ENCODE measurements around the gene WBP1. TPM values are rescaled to one million over a fixed set of nuclear protein-coding genes. Genes with fewer than 3 reads are reported as not detected.
A peak's percentile ranks its signal among the peaks of the same experiment; 100 is the strongest.
"Not testable (repeated sequence)": the region's sequence is repeated elsewhere in the genome, so short reads cannot be mapped to it uniquely, and the experiment has no call there.

WBP1 gene
- total RNA-seq, 1 donor from 2014 or later = 27.1 TPM

DNA sequence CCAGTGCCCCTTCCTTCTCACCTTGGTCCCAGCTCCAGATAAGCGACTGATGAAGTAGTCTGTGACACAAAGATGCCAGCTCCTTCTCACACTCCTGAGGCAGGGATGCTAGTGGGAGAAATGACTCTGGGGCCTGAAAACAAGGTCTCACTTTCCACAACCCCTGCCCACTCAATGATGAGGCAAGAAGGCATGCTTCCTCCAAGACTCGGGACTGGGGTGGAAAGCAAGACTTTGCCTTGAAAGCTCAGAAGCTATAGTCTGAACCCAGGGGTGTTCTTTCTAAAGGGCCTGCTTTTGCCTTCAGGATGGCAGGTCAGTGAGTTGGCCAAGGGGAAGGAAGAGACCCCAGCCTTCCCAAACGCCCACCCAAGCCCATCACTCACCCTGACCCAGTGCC, 23.2 kb downstream of the WBP1 start:
- Histone ChIP-seq H3K4me3 (ENCODE audit: low read length in 3 of 3) (peak overlapping the region; percentile 85 to 100 (median 98)), H3K27me3 (ENCODE audit: control insufficient read depth in 3 of 3, insufficient read depth in 3 of 3, low read length in 3 of 3) (no peaks in the 10 kb centered on the region), H3K27ac (ENCODE audit: low read depth, low read length) (no peak overlapping the region), H3K4me1 (ENCODE audit: control insufficient read depth in 3 of 3, insufficient read depth in 3 of 3, low read length in 3 of 3) (peaks cover 22 to 37% (median 26%) of the 10 kb centered on the region in 3 donors), H3K9me3 (ENCODE audit: control insufficient read depth in 3 of 3, low read length in 3 of 3) (no peaks in the 10 kb centered on the region), H3K9ac (ENCODE audit: low read depth in 1 of 3, low read length in 3 of 3) (peak overlapping the region; percentile 69 to 93 (median 86)), H3K36me3 (ENCODE audit: control insufficient read depth in 3 of 3, insufficient read depth in 3 of 3, low read length in 3 of 3) (peaks cover 18 to 36% (median 19%) of the 10 kb centered on the region in 3 donors)

DNA sequence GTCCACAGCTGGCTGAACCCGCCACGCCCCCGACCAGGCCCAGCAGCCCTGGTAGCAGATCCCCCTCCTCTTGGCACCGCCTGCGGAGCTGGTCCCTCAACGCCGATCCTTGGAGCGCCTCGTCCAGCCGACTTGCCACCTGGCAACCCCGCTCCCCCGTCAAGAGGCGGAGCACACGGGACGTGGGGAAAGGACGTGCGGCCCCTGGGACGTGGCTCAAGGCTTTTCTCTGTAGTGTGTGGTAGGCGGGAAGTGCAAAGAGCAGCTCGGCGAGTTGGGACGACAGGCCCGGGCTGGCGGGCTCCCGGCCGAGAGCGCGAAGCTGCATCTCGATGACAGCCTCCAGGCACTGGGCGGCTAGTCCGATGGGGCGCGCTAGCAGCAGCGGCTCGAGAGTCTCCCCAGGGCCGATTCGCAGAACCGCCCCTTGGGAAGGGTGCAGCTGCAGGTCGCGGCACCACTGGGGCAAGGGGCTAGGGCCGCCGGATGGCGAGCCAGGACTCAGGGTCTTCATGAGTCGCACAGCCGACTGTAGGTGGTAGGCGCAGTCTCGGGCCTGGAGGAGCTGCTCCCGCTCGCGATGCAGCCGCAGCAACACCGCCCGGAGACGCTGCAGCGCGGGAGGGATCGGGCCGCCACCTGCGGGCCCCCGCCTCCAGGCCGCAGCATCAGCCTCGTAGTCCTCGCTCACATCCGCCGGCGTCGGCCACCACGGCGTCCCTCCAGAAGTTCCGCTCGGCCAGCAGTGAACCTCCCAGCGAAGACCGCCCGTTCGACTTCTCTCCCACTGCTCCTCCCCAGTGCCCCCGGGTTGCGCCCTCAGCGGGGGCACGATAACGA, 23.9 kb downstream of the WBP1 start:
- peak overlapping the region; percentile 85 to 100 (median 98) for H3K4me3 ChIP-seq (ENCODE audit: low read length in 3 of 3)
- H3K36me3 ChIP-seq (ENCODE audit: control insufficient read depth in 3 of 3, insufficient read depth in 3 of 3, low read length in 3 of 3) = peaks cover 17 to 32% (median 22%) of the 10 kb centered on the region in 3 donors
- no peaks in the 10 kb centered on the region for H3K9me3 ChIP-seq (ENCODE audit: control insufficient read depth in 3 of 3, low read length in 3 of 3)
- H3K9ac ChIP-seq (ENCODE audit: low read depth in 1 of 3, low read length in 3 of 3) = peak overlapping the region; percentile 69 to 93 (median 86)
- peak overlapping the region; percentile 71 for H3K27ac ChIP-seq (ENCODE audit: low read depth, low read length)
- peaks cover 22 to 37% (median 26%) of the 10 kb centered on the region in 3 donors for H3K4me1 ChIP-seq (ENCODE audit: control insufficient read depth in 3 of 3, insufficient read depth in 3 of 3, low read length in 3 of 3)
- H3K27me3 ChIP-seq (ENCODE audit: control insufficient read depth in 3 of 3, insufficient read depth in 3 of 3, low read length in 3 of 3) = no peaks in the 10 kb centered on the region

DNA sequence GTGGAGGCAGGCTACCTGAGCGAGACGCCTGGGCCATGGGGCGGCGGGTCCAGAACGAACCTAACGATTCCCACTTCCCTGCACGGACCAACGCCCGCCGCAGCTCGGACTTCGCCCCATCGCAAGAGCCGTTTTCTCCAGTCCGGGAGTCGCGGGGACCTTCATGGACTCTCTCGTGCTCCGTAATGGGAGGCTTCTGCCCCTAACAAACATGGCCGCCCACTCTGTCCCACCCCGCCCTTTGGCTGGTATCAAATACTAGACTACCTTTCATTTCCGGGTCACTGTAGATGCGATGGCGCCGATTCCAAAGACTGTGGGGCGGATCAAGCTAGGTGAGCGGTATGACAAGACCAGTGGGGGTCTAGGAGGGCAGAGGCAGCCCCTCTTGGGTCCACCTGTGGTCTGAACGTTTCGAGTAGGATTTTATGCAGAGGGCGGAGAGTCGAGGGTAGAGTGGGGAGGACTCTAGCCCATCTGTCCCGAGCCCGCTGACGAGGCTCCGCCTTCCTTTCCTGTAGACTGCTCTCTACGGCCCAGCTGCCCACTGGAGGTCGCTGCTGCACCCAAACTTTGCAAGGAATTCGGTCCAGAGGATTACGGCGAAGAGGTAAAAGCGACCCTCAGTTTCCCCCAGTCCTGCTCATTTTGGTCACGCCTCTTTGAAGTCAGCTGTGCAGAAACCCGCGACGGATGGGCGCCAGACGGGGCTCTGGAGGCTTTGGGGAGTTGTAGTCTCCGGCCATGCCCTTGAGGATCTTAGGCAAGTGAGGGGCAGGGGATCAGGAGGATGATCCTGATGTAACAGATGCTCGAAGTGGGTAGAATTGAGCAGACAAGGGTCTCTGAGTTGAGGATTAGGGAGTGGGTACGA, 24.8 kb downstream of the WBP1 start, which contains the start of the genes CCDC142 and TTC31:
Gene CCDC142 (minus strand): TSS at position 198 of the 874 bp plus-strand sequence. CDS start 161 bp downstream, at position 37.
Gene TTC31 (plus strand): TSS at position 281 of the 874 bp plus-strand sequence. CDS start 15 bp downstream, at position 296.
- peak within 1 kb of the TSS; percentile 85 to 100 (median 98) for H3K4me3 ChIP-seq (ENCODE audit: low read length in 3 of 3)
- peak within 1 kb of the TSS; percentile 69 to 93 (median 86) for H3K9ac ChIP-seq (ENCODE audit: low read depth in 1 of 3, low read length in 3 of 3)
- peaks cover 12 to 27% (median 22%) of the 10 kb centered on the region in 3 donors for H3K36me3 ChIP-seq (ENCODE audit: control insufficient read depth in 3 of 3, insufficient read depth in 3 of 3, low read length in 3 of 3)
- no peaks in the 10 kb centered on the region for H3K27me3 ChIP-seq (ENCODE audit: control insufficient read depth in 3 of 3, insufficient read depth in 3 of 3, low read length in 3 of 3)
- H3K4me1 ChIP-seq (ENCODE audit: control insufficient read depth in 3 of 3, insufficient read depth in 3 of 3, low read length in 3 of 3) = peaks cover 22 to 37% (median 26%) of the 10 kb centered on the region in 3 donors
- peak within 1 kb of the TSS; percentile 71 for H3K27ac ChIP-seq (ENCODE audit: low read depth, low read length)
- H3K9me3 ChIP-seq (ENCODE audit: control insufficient read depth in 3 of 3, low read length in 3 of 3) = no peaks in the 10 kb centered on the region

DNA sequence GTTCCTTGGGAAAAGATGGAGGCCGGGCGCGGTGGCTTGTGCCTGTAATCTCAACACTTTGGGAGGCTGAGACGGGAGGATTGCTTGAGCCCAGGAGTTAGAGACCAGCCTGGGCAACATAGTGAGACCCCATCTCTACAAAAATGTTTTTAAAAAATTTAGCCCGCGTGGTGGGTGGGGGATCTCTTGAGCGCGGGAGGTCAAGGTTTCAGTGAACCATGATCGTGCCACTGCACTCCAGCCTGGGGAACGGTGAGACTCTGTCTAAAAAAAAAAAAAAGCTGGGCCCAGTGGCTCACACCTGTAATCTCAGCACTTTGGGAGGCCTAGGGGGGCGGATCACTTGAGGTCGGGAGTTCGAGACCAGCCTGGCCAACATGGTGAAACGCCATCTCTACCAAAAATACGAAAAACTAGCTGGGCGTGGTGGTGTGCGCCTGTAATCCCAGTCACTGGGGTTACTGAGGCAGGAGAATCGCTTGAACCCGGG, 25.5 kb downstream of the WBP1 start:
- Histone ChIP-seq H3K9ac (ENCODE audit: low read depth in 1 of 3, low read length in 3 of 3) (peak overlapping the region; percentile 69 to 93 (median 86)), H3K4me3 (ENCODE audit: low read length in 3 of 3) (peak overlapping the region; percentile 85 to 100 (median 98)), H3K4me1 (ENCODE audit: control insufficient read depth in 3 of 3, insufficient read depth in 3 of 3, low read length in 3 of 3) (peaks cover 22 to 37% (median 26%) of the 10 kb centered on the region in 3 donors), H3K36me3 (ENCODE audit: control insufficient read depth in 3 of 3, insufficient read depth in 3 of 3, low read length in 3 of 3) (peaks cover 12 to 27% (median 22%) of the 10 kb centered on the region in 3 donors)
- not testable (repeated sequence) for H3K9me3 ChIP-seq (ENCODE audit: control insufficient read depth in 3 of 3, low read length in 3 of 3); H3K27me3 ChIP-seq (ENCODE audit: control insufficient read depth in 3 of 3, insufficient read depth in 3 of 3, low read length in 3 of 3); H3K27ac ChIP-seq (ENCODE audit: low read depth, low read length)

DNA sequence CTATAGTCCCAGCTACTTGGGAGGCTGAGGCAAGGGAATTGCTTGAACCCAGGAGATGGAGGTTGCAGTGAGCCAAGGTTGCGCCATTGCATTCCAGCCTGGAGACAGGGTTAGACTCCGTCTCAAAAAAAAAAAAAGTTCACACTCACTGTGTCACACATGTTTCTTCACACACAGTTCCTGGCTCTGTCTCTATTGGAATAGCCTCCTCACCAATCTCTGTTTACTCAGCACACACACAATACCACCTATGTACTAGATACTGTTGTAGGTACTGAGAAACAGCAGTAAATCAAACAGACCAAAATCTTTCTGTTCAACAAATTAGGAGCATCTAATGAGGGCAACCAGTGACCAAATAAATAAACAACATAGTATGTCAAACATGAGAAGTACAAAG, 27.9 kb downstream of the WBP1 start:
- no peak overlapping the region for H3K27ac ChIP-seq (ENCODE audit: low read depth, low read length)
- peaks cover 23 to 37% (median 25%) of the 10 kb centered on the region in 3 donors for H3K36me3 ChIP-seq (ENCODE audit: control insufficient read depth in 3 of 3, insufficient read depth in 3 of 3, low read length in 3 of 3)
- H3K4me1 ChIP-seq (ENCODE audit: control insufficient read depth in 3 of 3, insufficient read depth in 3 of 3, low read length in 3 of 3) = peaks cover 16 to 30% (median 20%) of the 10 kb centered on the region in 3 donors
- no peak overlapping the region for H3K9ac ChIP-seq (ENCODE audit: low read depth in 1 of 3, low read length in 3 of 3)
- no peaks in the 10 kb centered on the region for H3K27me3 ChIP-seq (ENCODE audit: control insufficient read depth in 3 of 3, insufficient read depth in 3 of 3, low read length in 3 of 3)
- H3K9me3 ChIP-seq (ENCODE audit: control insufficient read depth in 3 of 3, low read length in 3 of 3) = no peaks in the 10 kb centered on the region
- no peak overlapping the region for H3K4me3 ChIP-seq (ENCODE audit: low read length in 3 of 3)

DNA sequence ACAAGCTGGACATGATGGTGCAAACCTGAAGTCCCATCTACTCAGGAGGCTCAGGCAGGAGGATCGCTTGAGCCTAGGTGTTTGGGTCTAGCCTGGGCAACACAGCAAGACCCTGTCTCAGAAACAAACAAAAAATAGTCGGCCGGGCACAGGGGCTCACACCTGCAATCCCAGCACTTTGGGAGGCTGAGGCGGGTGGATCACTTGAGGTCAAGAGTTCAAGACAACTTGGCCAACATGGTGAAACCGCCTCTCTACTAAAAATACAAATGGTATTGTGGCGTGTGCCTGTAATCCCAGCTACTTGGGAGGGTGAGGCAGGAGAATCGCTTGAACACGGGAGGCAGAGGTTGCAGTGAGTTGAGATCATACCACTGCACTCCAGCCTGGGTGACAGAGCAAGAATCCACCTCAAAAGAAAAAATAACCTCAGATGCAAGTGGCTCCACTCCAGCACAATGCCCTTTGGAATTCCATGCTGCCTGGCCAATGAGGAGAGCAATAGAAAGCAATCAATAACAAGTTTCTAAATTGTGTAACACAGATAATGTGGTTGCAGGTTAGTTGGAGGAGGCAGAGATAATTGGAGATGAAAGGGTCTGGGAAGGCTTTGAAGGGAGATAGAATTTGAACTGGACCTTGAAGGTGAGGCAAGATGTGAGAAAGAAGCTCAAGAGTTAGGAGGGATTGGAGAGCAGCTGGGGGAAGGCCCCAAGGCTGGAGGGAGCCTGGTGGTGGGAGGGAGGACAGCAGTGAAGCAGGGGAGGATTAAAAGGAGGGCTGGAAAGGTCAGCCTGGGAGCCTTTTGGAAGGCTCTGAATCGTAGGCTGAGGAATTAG, 30.6 kb downstream of the WBP1 start:
- H3K27me3 ChIP-seq (ENCODE audit: control insufficient read depth in 3 of 3, insufficient read depth in 3 of 3, low read length in 3 of 3) = no peaks in the 10 kb centered on the region
- no peak overlapping the region for H3K4me3 ChIP-seq (ENCODE audit: low read length in 3 of 3)
- no peaks in the 10 kb centered on the region for H3K9me3 ChIP-seq (ENCODE audit: control insufficient read depth in 3 of 3, low read length in 3 of 3)
- H3K36me3 ChIP-seq (ENCODE audit: control insufficient read depth in 3 of 3, insufficient read depth in 3 of 3, low read length in 3 of 3) = peaks cover 48 to 60% (median 51%) of the 10 kb centered on the region in 3 donors
- no peak overlapping the region for H3K9ac ChIP-seq (ENCODE audit: low read depth in 1 of 3, low read length in 3 of 3)
- peaks cover 0 to 6% (median 3%) of the 10 kb centered on the region in 3 donors for H3K4me1 ChIP-seq (ENCODE audit: control insufficient read depth in 3 of 3, insufficient read depth in 3 of 3, low read length in 3 of 3)
- H3K27ac ChIP-seq (ENCODE audit: low read depth, low read length) = no peak overlapping the region

DNA sequence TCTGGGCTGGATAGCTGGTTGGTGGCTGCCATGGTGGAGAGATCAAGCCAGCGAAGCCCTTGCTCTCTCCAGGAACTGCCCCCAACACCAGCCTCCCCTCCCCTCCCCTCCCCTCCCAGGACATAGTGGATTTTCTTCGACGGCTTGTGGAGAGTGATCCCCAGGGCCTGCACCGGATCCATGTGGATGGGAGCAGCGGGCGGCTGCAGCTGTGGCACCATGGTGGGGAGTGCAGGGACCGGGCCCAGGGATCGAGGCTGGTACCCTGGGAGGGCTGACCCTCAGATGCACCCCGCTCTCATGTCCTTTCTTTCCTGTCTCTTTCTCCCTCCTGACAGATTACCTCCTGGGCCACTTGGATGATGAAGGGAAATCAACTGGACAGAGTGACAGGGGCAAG, 31.7 kb downstream of the WBP1 start:
- no peaks in the 10 kb centered on the region for H3K27me3 ChIP-seq (ENCODE audit: control insufficient read depth in 3 of 3, insufficient read depth in 3 of 3, low read length in 3 of 3)
- H3K9me3 ChIP-seq (ENCODE audit: control insufficient read depth in 3 of 3, low read length in 3 of 3) = no peaks in the 10 kb centered on the region
- H3K4me3 ChIP-seq (ENCODE audit: low read length in 3 of 3) = no peak overlapping the region
- H3K9ac ChIP-seq (ENCODE audit: low read depth in 1 of 3, low read length in 3 of 3) = no peak overlapping the region
- H3K36me3 ChIP-seq (ENCODE audit: control insufficient read depth in 3 of 3, insufficient read depth in 3 of 3, low read length in 3 of 3) = peaks cover 50 to 64% (median 57%) of the 10 kb centered on the region in 3 donors
- no peaks in the 10 kb centered on the region for H3K4me1 ChIP-seq (ENCODE audit: control insufficient read depth in 3 of 3, insufficient read depth in 3 of 3, low read length in 3 of 3)
- H3K27ac ChIP-seq (ENCODE audit: low read depth, low read length) = no peak overlapping the region

DNA sequence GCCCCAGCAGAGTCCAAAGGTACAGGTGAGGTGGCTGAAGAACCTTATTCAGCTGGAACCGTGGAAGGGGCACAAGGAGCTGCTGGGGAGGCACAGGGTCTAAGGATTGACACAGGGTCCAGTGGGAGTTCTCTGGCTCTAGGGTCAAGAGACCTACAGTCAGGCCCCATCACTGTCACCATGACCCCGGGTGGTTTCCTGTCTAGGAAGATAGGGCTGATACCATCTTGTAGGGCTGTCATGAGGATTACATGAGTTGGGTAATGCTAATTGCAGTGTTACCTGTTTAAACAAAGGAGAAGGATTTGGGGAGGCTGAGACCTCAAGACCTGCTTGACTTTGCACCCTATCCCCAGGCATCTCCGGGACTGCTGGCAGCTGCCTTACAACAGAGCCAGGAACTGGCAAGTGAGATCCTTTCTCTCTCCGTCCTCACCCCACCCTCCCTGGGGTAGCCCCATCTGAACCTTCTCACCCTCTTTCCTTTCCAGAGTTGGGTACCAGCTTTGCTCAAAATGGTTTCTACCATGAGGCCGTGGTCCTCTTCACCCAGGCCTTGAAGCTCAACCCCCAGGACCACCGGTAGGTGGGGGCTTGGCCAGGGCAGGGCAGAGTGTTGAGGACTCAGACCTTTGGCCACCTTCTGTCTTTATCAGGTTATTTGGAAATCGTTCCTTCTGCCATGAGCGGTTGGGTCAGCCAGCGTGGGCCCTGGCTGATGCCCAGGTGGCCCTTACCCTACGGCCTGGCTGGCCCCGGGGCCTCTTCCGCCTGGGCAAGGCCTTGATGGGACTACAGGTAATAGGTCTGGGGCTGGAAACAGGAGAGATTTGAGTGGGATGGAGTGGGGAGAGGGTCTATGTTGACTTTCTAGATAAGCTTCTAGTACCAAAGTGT, 33.7 kb downstream of the WBP1 start:
- Histone ChIP-seq H3K4me1 (ENCODE audit: control insufficient read depth in 3 of 3, insufficient read depth in 3 of 3, low read length in 3 of 3) (no peaks in the 10 kb centered on the region), H3K36me3 (ENCODE audit: control insufficient read depth in 3 of 3, insufficient read depth in 3 of 3, low read length in 3 of 3) (peaks cover 46 to 55% (median 50%) of the 10 kb centered on the region in 3 donors), H3K27ac (ENCODE audit: low read depth, low read length) (no peak overlapping the region), H3K9me3 (ENCODE audit: control insufficient read depth in 3 of 3, low read length in 3 of 3) (no peaks in the 10 kb centered on the region), H3K4me3 (ENCODE audit: low read length in 3 of 3) (no peak overlapping the region), H3K27me3 (ENCODE audit: control insufficient read depth in 3 of 3, insufficient read depth in 3 of 3, low read length in 3 of 3) (peaks cover 2 to 5% (median 4%) of the 10 kb centered on the region in 3 donors), H3K9ac (ENCODE audit: low read depth in 1 of 3, low read length in 3 of 3) (no peak overlapping the region)

All from skeletal muscle tissue (tissue), 4 donors.